GM23338 (cell line): Measurements from ENCODE around the gene MYO1A. TPM values are rescaled to one million over a fixed set of nuclear protein-coding genes. Genes with fewer than 3 reads are reported as not detected.

ENCODE experiments used
- ATAC-seq: fragments of 200-7000 bp; cut with Tn5 transposase; 3 replicates; pipeline ENCODE4 v1.9.1; 2020
- DNase-seq: peaks from one replicate; pipeline ENCODE4 v3.0.0-alpha.2; 2015; ENCODE audit warnings: low spot score
- H2AFZ ChIP-seq: fragments of 200-600 bp; sonication (generic); 2 replicates; pipeline ENCODE4 v1.8.0; 2016; ENCODE audit warnings: antibody characterized with exemption, mild to moderate bottlenecking, moderate library complexity
- H3F3A ChIP-seq: fragments of 200-600 bp; sonication (generic); replicated peaks from 2 replicates; pipeline ENCODE4 v1.8.0; 2017; ENCODE audit warnings: antibody characterized with exemption, mixed run types, low read depth
- H3K27ac ChIP-seq: fragments of 200-600 bp; sonication (generic); 2 replicates; pipeline ENCODE4 v1.6.1; 2016; ENCODE audit warnings: low read depth
- H3K27me3 ChIP-seq: fragments of 200-600 bp; sonication (generic); 2 replicates; pipeline ENCODE4 v1.8.0; 2016; ENCODE audit warnings: mild to moderate bottlenecking, mixed run types, moderate library complexity; ENCODE audit not compliant: insufficient read depth
- H3K36me3 ChIP-seq: fragments of 200-600 bp; sonication (generic); 2 replicates; pipeline ENCODE4 v1.8.0; 2016; ENCODE audit warnings: mild to moderate bottlenecking; ENCODE audit not compliant: insufficient read depth
- H3K4me1 ChIP-seq: fragments of 200-600 bp; sonication (generic); 2 replicates; pipeline ENCODE4 v1.8.0; 2016; ENCODE audit warnings: mild to moderate bottlenecking, moderate library complexity; ENCODE audit not compliant: insufficient read depth
- H3K4me2 ChIP-seq: fragments of 200-600 bp; sonication (generic); 2 replicates; pipeline ENCODE4 v1.7.1; 2017; ENCODE audit warnings: mixed run types
- H3K4me3 ChIP-seq: fragments of 200-600 bp; sonication (generic); 2 replicates; pipeline ENCODE4 v1.6.1; 2016; ENCODE audit warnings: mixed run types
- H3K79me2 ChIP-seq: fragments of 200-600 bp; sonication (generic); replicated peaks from 2 replicates; pipeline ENCODE4 v1.8.0; 2017; ENCODE audit warnings: mild to moderate bottlenecking; ENCODE audit not compliant: insufficient read depth
- H3K9me2 ChIP-seq: fragments of 200-600 bp; sonication (generic); 2 replicates; pipeline ENCODE4 v1.8.0; 2017; ENCODE audit not compliant: insufficient read depth
- H4K20me1 ChIP-seq: fragments of 200-600 bp; sonication (generic); replicated peaks from 2 replicates; pipeline ENCODE4 v1.8.0; 2017; ENCODE audit warnings: mild to moderate bottlenecking; ENCODE audit not compliant: insufficient read depth
- H3K27ac Mint-ChIP-seq: 2 replicates; pipeline ENCODE4 v1.8.0; 2020; ENCODE audit warnings: inconsistent platforms, mild to moderate bottlenecking, moderate library complexity, mixed read lengths
- H3K27me3 Mint-ChIP-seq: 3 replicates; pipeline ENCODE4 v1.8.0; 2022; ENCODE audit warnings: low read depth, mild to moderate bottlenecking, moderate library complexity, mixed read lengths, inconsistent platforms; ENCODE audit not compliant: insufficient read depth, poor library complexity
- H3K36me3 Mint-ChIP-seq: 3 replicates; pipeline ENCODE4 v1.8.0; 2021; ENCODE audit warnings: low read depth, mild to moderate bottlenecking, inconsistent platforms, moderate library complexity, mixed read lengths
- H3K4me1 Mint-ChIP-seq: 3 replicates; pipeline ENCODE4 v1.8.0; 2020; ENCODE audit warnings: mild to moderate bottlenecking, inconsistent platforms, mixed read lengths
- H3K4me3 Mint-ChIP-seq: 3 replicates; pipeline ENCODE4 v1.8.0; 2021; ENCODE audit warnings: moderate library complexity, mild to moderate bottlenecking, inconsistent platforms, mixed read lengths
- H3K9me3 Mint-ChIP-seq: 3 replicates; pipeline ENCODE4 v1.8.0; 2020; ENCODE audit warnings: moderate library complexity, mild to moderate bottlenecking, inconsistent platforms, mixed read lengths
- EZH2 ChIP-seq: fragments of 200-600 bp; sonication (generic); IDR thresholded peaks from one replicate; pipeline ENCODE4 v1.8.0; 2017; ENCODE audit warnings: antibody characterized with exemption, mild to moderate bottlenecking, low read depth; ENCODE audit not compliant: unreplicated experiment
- NANOG ChIP-seq: IDR thresholded peaks from 2 replicates; pipeline ENCODE4 v1.6.1; 2016; ENCODE audit warnings: antibody characterized with exemption, borderline replicate concordance
- ZNF114 ChIP-seq: fragments of 250-450 bp; sonication (Bioruptor Pico); IDR thresholded peaks from 2 replicates; pipeline ENCODE4 v1.5.0; 2020; ENCODE audit warnings: mild to moderate bottlenecking, moderate library complexity
- ZNF331 ChIP-seq: fragments of 250-450 bp; sonication (Bioruptor Pico); IDR thresholded peaks from 2 replicates; pipeline ENCODE4 v1.5.0; 2020; ENCODE audit warnings: low read depth, mild to moderate bottlenecking, moderate library complexity
- polyA plus RNA-seq: library from polyadenylated mRNA; unstranded; fragments of >200 nt; fragmentation: Nextera tagmentation; extraction: Ambion mirVana; gene quantifications from 2 replicates; pipeline ENCODE4 v1.2.1, GENCODE V29; 2016
- total RNA-seq: library from RNA; depleted of rRNA; stranded (reverse); fragments of >200 nt; shearing (Covaris generic); gene quantifications from 2 replicates; pipeline ENCODE4 v1.2.3, GENCODE V29; 2014
- TF ChIP-seq, protein P1 (sequence below): IDR thresholded peaks from 2 replicates; pipeline ENCODE4 v1.6.1; 2016; ENCODE audit warnings: antibody characterized with exemption
- TF ChIP-seq, protein P2 (sequence below), 2 experiments: fragments of 200-600 bp in 1 of 2; sonication (generic) in 1 of 2; conservative IDR thresholded peaks; 2 replicates each; pipeline versions ENCODE4 v1.5.1 to v1.6.1; 2016 to 2017; ENCODE audit warnings: antibody characterized with exemption in 2 of 2, low read depth in 2 of 2, mild to moderate bottlenecking in 2 of 2, moderate library complexity in 1 of 2
- TF ChIP-seq, protein P3 (sequence below): fragments of 250-450 bp; sonication (Bioruptor Pico); IDR thresholded peaks from 2 replicates; pipeline ENCODE4 v1.5.0; 2020; ENCODE audit warnings: mild to moderate bottlenecking, moderate library complexity
- TF ChIP-seq, protein P4 (sequence below): IDR thresholded peaks from one replicate; pipeline ENCODE4 v1.6.1; 2018; ENCODE audit warnings: antibody characterized with exemption; ENCODE audit not compliant: unreplicated experiment

MYO1A gene
- total and polyA plus RNA-seq, 2 experiments from 2014 or later, result not detected

DNA sequence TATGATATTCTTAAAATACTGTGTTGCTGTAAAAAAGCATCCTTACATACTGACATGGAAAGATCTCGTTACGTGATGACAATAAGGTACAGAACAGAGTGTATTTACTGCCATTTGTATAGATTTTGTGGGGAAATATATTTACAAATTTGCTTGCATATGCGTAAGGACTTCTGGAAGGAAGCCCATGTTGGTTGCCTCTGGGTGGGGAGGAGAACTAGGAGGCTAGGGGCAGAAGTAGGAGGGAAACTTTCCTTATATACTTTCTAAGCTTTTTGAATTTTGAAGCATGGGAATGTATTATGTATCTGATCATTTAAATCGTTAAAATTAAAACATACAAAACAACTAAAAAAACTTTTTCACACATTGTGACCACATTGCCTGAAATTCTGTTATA is 9.7 kb downstream of the MYO1A start:
- no peaks in the 10 kb centered on the region for H3K79me2 ChIP-seq
- no peaks in the 10 kb centered on the region for H3K9me3 Mint-ChIP-seq
- no peak overlapping the region for H3K4me3 ChIP-seq
- H3K9me2 ChIP-seq, result peaks cover 10% of the 10 kb centered on the region; the same call in 1 of the 2 replicates
- no peak for DNase-seq
- H3K27ac ChIP-seq, result no peak overlapping the region
- H2AFZ ChIP-seq, result no peak overlapping the region
- H3K27ac Mint-ChIP-seq, result no peak overlapping the region
- H3F3A ChIP-seq, result no peaks in the 10 kb centered on the region
- H3K4me3 Mint-ChIP-seq, result no peak overlapping the region
- no peaks in the 10 kb centered on the region for H4K20me1 ChIP-seq
- H3K4me1 Mint-ChIP-seq, result peaks cover 5% of the 10 kb centered on the region
- H3K36me3 ChIP-seq, result no peaks in the 10 kb centered on the region
- H3K27me3 Mint-ChIP-seq, result peaks cover 5% of the 10 kb centered on the region
- H3K4me2 ChIP-seq, result no peak overlapping the region
- TF ChIP-seq, protein P1, sequence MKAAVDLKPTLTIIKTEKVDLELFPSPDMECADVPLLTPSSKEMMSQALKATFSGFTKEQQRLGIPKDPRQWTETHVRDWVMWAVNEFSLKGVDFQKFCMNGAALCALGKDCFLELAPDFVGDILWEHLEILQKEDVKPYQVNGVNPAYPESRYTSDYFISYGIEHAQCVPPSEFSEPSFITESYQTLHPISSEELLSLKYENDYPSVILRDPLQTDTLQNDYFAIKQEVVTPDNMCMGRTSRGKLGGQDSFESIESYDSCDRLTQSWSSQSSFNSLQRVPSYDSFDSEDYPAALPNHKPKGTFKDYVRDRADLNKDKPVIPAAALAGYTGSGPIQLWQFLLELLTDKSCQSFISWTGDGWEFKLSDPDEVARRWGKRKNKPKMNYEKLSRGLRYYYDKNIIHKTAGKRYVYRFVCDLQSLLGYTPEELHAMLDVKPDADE, result no peak
- TF ChIP-seq ZNF331 (no peak), ZNF114 (CRISPR knock-in tag) (no peak), EZH2 (no peak), NANOG (no peak)
- TF ChIP-seq, protein P2, sequence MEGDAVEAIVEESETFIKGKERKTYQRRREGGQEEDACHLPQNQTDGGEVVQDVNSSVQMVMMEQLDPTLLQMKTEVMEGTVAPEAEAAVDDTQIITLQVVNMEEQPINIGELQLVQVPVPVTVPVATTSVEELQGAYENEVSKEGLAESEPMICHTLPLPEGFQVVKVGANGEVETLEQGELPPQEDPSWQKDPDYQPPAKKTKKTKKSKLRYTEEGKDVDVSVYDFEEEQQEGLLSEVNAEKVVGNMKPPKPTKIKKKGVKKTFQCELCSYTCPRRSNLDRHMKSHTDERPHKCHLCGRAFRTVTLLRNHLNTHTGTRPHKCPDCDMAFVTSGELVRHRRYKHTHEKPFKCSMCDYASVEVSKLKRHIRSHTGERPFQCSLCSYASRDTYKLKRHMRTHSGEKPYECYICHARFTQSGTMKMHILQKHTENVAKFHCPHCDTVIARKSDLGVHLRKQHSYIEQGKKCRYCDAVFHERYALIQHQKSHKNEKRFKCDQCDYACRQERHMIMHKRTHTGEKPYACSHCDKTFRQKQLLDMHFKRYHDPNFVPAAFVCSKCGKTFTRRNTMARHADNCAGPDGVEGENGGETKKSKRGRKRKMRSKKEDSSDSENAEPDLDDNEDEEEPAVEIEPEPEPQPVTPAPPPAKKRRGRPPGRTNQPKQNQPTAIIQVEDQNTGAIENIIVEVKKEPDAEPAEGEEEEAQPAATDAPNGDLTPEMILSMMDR (conservative IDR thresholded peaks at IDR 0.05; ENCODE audit: low read depth in 2 of 2), result no peak
- TF ChIP-seq, protein P3, sequence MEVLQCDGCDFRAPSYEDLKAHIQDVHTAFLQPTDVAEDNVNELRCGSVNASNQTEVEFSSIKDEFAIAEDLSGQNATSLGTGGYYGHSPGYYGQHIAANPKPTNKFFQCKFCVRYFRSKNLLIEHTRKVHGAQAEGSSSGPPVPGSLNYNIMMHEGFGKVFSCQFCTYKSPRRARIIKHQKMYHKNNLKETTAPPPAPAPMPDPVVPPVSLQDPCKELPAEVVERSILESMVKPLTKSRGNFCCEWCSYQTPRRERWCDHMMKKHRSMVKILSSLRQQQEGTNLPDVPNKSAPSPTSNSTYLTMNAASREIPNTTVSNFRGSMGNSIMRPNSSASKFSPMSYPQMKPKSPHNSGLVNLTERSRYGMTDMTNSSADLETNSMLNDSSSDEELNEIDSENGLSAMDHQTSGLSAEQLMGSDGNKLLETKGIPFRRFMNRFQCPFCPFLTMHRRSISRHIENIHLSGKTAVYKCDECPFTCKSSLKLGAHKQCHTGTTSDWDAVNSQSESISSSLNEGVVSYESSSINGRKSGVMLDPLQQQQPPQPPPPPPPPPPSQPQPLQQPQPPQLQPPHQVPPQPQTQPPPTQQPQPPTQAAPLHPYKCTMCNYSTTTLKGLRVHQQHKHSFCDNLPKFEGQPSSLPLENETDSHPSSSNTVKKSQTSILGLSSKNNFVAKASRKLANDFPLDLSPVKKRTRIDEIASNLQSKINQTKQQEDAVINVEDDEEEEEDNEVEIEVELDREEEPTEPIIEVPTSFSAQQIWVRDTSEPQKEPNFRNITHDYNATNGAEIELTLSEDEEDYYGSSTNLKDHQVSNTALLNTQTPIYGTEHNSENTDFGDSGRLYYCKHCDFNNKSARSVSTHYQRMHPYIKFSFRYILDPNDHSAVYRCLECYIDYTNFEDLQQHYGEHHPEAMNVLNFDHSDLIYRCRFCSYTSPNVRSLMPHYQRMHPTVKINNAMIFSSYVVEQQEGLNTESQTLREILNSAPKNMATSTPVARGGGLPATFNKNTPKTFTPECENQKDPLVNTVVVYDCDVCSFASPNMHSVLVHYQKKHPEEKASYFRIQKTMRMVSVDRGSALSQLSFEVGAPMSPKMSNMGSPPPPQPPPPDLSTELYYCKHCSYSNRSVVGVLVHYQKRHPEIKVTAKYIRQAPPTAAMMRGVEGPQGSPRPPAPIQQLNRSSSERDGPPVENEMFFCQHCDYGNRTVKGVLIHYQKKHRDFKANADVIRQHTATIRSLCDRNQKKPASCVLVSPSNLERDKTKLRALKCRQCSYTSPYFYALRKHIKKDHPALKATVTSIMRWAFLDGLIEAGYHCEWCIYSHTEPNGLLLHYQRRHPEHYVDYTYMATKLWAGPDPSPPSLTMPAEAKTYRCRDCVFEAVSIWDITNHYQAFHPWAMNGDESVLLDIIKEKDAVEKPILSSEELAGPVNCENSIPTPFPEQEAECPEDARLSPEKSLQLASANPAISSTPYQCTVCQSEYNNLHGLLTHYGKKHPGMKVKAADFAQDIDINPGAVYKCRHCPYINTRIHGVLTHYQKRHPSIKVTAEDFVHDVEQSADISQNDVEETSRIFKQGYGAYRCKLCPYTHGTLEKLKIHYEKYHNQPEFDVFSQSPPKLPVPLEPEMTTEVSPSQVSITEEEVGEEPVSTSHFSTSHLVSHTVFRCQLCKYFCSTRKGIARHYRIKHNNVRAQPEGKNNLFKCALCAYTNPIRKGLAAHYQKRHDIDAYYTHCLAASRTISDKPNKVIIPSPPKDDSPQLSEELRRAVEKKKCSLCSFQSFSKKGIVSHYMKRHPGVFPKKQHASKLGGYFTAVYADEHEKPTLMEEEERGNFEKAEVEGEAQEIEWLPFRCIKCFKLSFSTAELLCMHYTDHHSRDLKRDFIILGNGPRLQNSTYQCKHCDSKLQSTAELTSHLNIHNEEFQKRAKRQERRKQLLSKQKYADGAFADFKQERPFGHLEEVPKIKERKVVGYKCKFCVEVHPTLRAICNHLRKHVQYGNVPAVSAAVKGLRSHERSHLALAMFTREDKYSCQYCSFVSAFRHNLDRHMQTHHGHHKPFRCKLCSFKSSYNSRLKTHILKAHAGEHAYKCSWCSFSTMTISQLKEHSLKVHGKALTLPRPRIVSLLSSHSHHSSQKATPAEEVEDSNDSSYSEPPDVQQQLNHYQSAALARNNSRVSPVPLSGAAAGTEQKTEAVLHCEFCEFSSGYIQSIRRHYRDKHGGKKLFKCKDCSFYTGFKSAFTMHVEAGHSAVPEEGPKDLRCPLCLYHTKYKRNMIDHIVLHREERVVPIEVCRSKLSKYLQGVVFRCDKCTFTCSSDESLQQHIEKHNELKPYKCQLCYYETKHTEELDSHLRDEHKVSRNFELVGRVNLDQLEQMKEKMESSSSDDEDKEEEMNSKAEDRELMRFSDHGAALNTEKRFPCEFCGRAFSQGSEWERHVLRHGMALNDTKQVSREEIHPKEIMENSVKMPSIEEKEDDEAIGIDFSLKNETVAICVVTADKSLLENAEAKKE (CRISPR knock-in tag), result no peak
- TF ChIP-seq, protein P4, sequence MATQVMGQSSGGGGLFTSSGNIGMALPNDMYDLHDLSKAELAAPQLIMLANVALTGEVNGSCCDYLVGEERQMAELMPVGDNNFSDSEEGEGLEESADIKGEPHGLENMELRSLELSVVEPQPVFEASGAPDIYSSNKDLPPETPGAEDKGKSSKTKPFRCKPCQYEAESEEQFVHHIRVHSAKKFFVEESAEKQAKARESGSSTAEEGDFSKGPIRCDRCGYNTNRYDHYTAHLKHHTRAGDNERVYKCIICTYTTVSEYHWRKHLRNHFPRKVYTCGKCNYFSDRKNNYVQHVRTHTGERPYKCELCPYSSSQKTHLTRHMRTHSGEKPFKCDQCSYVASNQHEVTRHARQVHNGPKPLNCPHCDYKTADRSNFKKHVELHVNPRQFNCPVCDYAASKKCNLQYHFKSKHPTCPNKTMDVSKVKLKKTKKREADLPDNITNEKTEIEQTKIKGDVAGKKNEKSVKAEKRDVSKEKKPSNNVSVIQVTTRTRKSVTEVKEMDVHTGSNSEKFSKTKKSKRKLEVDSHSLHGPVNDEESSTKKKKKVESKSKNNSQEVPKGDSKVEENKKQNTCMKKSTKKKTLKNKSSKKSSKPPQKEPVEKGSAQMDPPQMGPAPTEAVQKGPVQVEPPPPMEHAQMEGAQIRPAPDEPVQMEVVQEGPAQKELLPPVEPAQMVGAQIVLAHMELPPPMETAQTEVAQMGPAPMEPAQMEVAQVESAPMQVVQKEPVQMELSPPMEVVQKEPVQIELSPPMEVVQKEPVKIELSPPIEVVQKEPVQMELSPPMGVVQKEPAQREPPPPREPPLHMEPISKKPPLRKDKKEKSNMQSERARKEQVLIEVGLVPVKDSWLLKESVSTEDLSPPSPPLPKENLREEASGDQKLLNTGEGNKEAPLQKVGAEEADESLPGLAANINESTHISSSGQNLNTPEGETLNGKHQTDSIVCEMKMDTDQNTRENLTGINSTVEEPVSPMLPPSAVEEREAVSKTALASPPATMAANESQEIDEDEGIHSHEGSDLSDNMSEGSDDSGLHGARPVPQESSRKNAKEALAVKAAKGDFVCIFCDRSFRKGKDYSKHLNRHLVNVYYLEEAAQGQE, result no peak
- ATAC-seq, result no peak
- no peaks in the 10 kb centered on the region for H3K4me1 ChIP-seq
- H3K36me3 Mint-ChIP-seq, result no peaks in the 10 kb centered on the region
- H3K27me3 ChIP-seq, result no peaks in the 10 kb centered on the region
